OCI-LY3 (cell line): Measurements from ENCODE around the gene OR10A3.

ENCODE experiments used
- H2AFZ ChIP-seq: fragments of 200-600, 300-600 bp; shearing (Covaris generic); 2 replicates; pipeline ENCODE4 v1.6.0; 2014; ENCODE audit warnings: antibody characterized with exemption, low read depth, low read length
- H3K27ac ChIP-seq: fragments of 200-600, 300-600 bp; sonication (generic); 2 replicates; pipeline ENCODE4 v1.5.1; 2014; ENCODE audit warnings: mild to moderate bottlenecking, low read length, moderate library complexity, mixed read lengths
- H3K27me3 ChIP-seq: fragments of 200-600, 300-600 bp; sonication (generic); 2 replicates; pipeline ENCODE4 v1.6.1; 2014; ENCODE audit warnings: low read depth, low read length, mixed read lengths
- H3K36me3 ChIP-seq: fragments of 200-600, 300-600 bp; sonication (generic); replicated peaks from 2 replicates; pipeline ENCODE3; 2014; ENCODE audit warnings: low read depth, low read length, mixed read lengths
- H3K4me1 ChIP-seq: fragments of 300-600, 200-600 bp; sonication (generic); 2 replicates; pipeline ENCODE4 v1.6.1; 2014; ENCODE audit warnings: low read length, mixed read lengths
- H3K4me2 ChIP-seq: fragments of 200-600, 300-600 bp; sonication (generic); 2 replicates; pipeline ENCODE4 v1.6.1; 2014; ENCODE audit warnings: low read length, mixed read lengths
- H3K4me3 ChIP-seq: fragments of 300-600, 200-600 bp; sonication (generic); 2 replicates; pipeline ENCODE4 v1.5.1; 2014; ENCODE audit warnings: antibody characterized with exemption, mild to moderate bottlenecking, low read length, moderate library complexity
- H3K79me2 ChIP-seq: fragments of 300-600, 200-600 bp; shearing (Covaris generic); 2 replicates; pipeline ENCODE4 v1.6.1; 2014; ENCODE audit warnings: mild to moderate bottlenecking, low read length, mixed read lengths
- H3K9ac ChIP-seq: fragments of 300-600, 200-600 bp; shearing (Covaris generic); 2 replicates; pipeline ENCODE4 v1.6.0; 2014; ENCODE audit warnings: mild to moderate bottlenecking, low read length, moderate library complexity
- H3K9me3 ChIP-seq: fragments of 200-600, 300-600 bp; shearing (Covaris generic); 2 replicates; pipeline ENCODE4 v1.6.1; 2014; ENCODE audit warnings: low read length, mixed read lengths; ENCODE audit not compliant: insufficient read depth
- H4K20me1 ChIP-seq: fragments of 200-600, 300-600 bp; sonication (generic); 2 replicates; pipeline ENCODE4 v1.6.1; 2016; ENCODE audit warnings: low read length, mixed read lengths; ENCODE audit not compliant: insufficient read depth
- CTCF ChIP-seq: fragments of 200-600, 300-600 bp; sonication (generic); IDR thresholded peaks from 2 replicates; pipeline ENCODE4 v1.5.1; 2014; ENCODE audit warnings: antibody characterized with exemption, low read length, low read depth
- EZH2phosphoT487 ChIP-seq: fragments of 200-600 bp; shearing (Covaris generic); IDR thresholded peaks from 2 replicates; pipeline ENCODE4 v1.6.1; 2018; ENCODE audit warnings: antibody characterized with exemption, mixed run types, low read depth

OR10A3 gene

GRCh38 chr11:7941146-7941545, 362 bp downstream of the OR10A3 start:
- Histone ChIP-seq H3K27me3 (no peaks in the 10 kb centered on the region), H3K79me2 (no peaks in the 10 kb centered on the region), H2AFZ (no peak overlapping the region), H3K27ac (no peak overlapping the region), H3K9me3 (peaks cover 12% of the 10 kb centered on the region), H3K9ac (no peak overlapping the region), H3K4me1 (no peaks in the 10 kb centered on the region), H3K4me3 (no peak overlapping the region), H4K20me1 (no peaks in the 10 kb centered on the region), H3K4me2 (no peak overlapping the region), H3K36me3 (no peaks in the 10 kb centered on the region)
- TF ChIP-seq CTCF (no peak), EZH2phosphoT487 (no peak)

- Histone ChIP-seq H3K4me1 (0 out of 2 replicates have a peak, but pooled peaks cover 4% of the 10 kb centered on the region), H3K9me3 (no peaks in the 10 kb centered on the region), H3K79me2 (no peaks in the 10 kb centered on the region), H4K20me1 (no peaks in the 10 kb centered on the region), H3K27me3 (peaks cover 4% of the 10 kb centered on the region; the same call in 1 of the 2 replicates), H3K4me2 (no peak overlapping the region), H3K27ac (no peak overlapping the region), H3K9ac (no peak overlapping the region), H3K4me3 (no peak overlapping the region), H2AFZ (no peak overlapping the region), H3K36me3 (no peaks in the 10 kb centered on the region)
- TF ChIP-seq EZH2phosphoT487 (no peak), CTCF (no peak)
Observed at GRCh38 chr11:7936615-7937014, 4.9 kb downstream of the OR10A3 start.

GRCh38 chr11:7931168-7931567, 10.3 kb downstream of the OR10A3 start, which contains the start of gene OR10A6:
OR10A6 (minus strand) TSS chr11:7931268; CDS start chr11:7928662, 2,606 bp downstream.
- Histone ChIP-seq H3K79me2 (no peaks in the 10 kb centered on the region), H3K4me2 (no peak within 1 kb of the TSS), H3K27me3 (peaks cover 10% of the 10 kb centered on the region; the same call in 1 of the 2 replicates), H3K9ac (no peak within 1 kb of the TSS), H3K9me3 (0 out of 2 replicates have a peak, but pooled peaks cover 4% of the 10 kb centered on the region), H3K36me3 (no peaks in the 10 kb centered on the region), H4K20me1 (no peaks in the 10 kb centered on the region), H3K27ac (no peak within 1 kb of the TSS), H2AFZ (no peak within 1 kb of the TSS), H3K4me1 (0 out of 2 replicates have a peak, but pooled peaks cover 4% of the 10 kb centered on the region), H3K4me3 (no peak within 1 kb of the TSS)
- TF ChIP-seq EZH2phosphoT487 (no peak), CTCF (no peak)

- no peaks in the 10 kb centered on the region for H3K79me2 ChIP-seq
- H3K27ac ChIP-seq = no peak overlapping the region
- no peak overlapping the region for H3K4me2 ChIP-seq
- H4K20me1 ChIP-seq = no peaks in the 10 kb centered on the region
- TF ChIP-seq EZH2phosphoT487 = no peak
- TF ChIP-seq CTCF = no peak
- no peak overlapping the region for H3K9ac ChIP-seq
- H3K9me3 ChIP-seq = 0 out of 2 replicates have a peak, but pooled peaks cover 5% of the 10 kb centered on the region
- H3K27me3 ChIP-seq = peaks cover 10% of the 10 kb centered on the region; the same call in 1 of the 2 replicates
- no peak overlapping the region for H2AFZ ChIP-seq
- no peak overlapping the region for H3K4me3 ChIP-seq
- no peaks in the 10 kb centered on the region for H3K4me1 ChIP-seq
- no peaks in the 10 kb centered on the region for H3K36me3 ChIP-seq
Observed at GRCh38 chr11:7927635-7928034, 13.9 kb downstream of the OR10A3 start.
